ENCODE results near the gene BMP4. TPM values are rescaled to one million over a fixed set of nuclear protein-coding genes. Genes with fewer than 3 reads are reported as not detected.

Gene BMP4
- total and polyA plus RNA-seq, 2 of the 13 experiments (the other 11 are each of a cell fraction or from before 2014, with no cell fraction given): 56.4 to 169 TPM

DNA sequence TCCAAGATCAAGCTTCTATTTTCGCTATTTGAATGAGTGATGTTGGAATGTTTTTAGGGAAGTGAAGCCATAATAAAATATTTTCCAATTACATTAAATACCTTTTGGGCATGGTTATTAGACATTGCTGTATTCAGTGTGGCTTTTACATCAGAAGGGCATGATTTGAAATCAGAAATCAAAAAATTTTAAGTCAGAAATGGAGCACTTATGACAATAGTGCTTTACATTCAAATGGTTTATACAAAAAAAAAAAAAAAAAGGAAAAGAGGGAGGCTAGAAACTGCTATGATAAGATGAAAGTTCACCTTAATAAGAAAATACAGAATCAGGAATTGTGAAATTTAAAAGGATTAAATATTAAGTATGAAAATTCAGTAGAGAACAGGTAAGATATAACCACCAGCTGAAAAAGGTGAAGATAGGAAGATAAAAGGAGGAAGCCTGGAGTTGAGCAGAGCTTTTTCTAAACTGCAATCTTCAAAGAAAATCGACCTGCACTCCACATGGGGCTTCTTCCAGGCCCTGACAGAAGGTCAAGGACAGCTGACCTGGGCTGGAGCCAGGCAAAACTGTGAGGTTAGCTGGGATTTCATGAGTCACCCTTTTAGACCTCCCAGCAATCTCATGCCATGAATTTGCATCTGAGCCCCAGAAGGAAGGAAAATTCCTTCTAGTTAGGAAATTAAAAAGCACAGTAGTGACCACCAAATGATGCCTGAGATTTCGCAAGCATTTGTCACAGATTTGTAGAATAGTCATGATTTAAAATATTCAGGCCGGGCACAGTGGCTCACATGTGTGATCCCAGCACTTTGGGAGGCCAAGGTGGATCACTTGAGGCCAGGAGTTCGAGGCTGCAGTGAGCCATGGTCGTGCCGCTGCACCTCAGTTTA lies 23.4 kb upstream of the BMP4 start (continued):
- TF ChIP-seq, protein P1, sequence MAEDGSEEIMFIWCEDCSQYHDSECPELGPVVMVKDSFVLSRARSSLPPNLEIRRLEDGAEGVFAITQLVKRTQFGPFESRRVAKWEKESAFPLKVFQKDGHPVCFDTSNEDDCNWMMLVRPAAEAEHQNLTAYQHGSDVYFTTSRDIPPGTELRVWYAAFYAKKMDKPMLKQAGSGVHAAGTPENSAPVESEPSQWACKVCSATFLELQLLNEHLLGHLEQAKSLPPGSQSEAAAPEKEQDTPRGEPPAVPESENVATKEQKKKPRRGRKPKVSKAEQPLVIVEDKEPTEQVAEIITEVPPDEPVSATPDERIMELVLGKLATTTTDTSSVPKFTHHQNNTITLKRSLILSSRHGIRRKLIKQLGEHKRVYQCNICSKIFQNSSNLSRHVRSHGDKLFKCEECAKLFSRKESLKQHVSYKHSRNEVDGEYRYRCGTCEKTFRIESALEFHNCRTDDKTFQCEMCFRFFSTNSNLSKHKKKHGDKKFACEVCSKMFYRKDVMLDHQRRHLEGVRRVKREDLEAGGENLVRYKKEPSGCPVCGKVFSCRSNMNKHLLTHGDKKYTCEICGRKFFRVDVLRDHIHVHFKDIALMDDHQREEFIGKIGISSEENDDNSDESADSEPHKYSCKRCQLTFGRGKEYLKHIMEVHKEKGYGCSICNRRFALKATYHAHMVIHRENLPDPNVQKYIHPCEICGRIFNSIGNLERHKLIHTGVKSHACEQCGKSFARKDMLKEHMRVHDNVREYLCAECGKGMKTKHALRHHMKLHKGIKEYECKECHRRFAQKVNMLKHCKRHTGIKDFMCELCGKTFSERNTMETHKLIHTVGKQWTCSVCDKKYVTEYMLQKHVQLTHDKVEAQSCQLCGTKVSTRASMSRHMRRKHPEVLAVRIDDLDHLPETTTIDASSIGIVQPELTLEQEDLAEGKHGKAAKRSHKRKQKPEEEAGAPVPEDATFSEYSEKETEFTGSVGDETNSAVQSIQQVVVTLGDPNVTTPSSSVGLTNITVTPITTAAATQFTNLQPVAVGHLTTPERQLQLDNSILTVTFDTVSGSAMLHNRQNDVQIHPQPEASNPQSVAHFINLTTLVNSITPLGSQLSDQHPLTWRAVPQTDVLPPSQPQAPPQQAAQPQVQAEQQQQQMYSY (CRISPR knock-in tag; IDR thresholded peaks at IDR 0.05): no peak
- TF ChIP-seq GLI4 (CRISPR knock-in tag; IDR thresholded peaks at IDR 0.05; ENCODE audit: borderline replicate concordance): no peak
- peak; percentile 57 for TF ChIP-seq ZFX (CRISPR knock-in tag; IDR thresholded peaks at IDR 0.05; ENCODE audit: low read depth)
- 0 out of 2 replicates have a peak, but pooled peaks have one; percentile 24 for TF ChIP-seq ZNF792 (CRISPR knock-in tag; IDR thresholded peaks at IDR 0.05)
- no peak for TF ChIP-seq SMAD1 (CRISPR knock-in tag; IDR thresholded peaks at IDR 0.05; ENCODE audit: borderline replicate concordance, low read depth)
- TF ChIP-seq, protein P2, sequence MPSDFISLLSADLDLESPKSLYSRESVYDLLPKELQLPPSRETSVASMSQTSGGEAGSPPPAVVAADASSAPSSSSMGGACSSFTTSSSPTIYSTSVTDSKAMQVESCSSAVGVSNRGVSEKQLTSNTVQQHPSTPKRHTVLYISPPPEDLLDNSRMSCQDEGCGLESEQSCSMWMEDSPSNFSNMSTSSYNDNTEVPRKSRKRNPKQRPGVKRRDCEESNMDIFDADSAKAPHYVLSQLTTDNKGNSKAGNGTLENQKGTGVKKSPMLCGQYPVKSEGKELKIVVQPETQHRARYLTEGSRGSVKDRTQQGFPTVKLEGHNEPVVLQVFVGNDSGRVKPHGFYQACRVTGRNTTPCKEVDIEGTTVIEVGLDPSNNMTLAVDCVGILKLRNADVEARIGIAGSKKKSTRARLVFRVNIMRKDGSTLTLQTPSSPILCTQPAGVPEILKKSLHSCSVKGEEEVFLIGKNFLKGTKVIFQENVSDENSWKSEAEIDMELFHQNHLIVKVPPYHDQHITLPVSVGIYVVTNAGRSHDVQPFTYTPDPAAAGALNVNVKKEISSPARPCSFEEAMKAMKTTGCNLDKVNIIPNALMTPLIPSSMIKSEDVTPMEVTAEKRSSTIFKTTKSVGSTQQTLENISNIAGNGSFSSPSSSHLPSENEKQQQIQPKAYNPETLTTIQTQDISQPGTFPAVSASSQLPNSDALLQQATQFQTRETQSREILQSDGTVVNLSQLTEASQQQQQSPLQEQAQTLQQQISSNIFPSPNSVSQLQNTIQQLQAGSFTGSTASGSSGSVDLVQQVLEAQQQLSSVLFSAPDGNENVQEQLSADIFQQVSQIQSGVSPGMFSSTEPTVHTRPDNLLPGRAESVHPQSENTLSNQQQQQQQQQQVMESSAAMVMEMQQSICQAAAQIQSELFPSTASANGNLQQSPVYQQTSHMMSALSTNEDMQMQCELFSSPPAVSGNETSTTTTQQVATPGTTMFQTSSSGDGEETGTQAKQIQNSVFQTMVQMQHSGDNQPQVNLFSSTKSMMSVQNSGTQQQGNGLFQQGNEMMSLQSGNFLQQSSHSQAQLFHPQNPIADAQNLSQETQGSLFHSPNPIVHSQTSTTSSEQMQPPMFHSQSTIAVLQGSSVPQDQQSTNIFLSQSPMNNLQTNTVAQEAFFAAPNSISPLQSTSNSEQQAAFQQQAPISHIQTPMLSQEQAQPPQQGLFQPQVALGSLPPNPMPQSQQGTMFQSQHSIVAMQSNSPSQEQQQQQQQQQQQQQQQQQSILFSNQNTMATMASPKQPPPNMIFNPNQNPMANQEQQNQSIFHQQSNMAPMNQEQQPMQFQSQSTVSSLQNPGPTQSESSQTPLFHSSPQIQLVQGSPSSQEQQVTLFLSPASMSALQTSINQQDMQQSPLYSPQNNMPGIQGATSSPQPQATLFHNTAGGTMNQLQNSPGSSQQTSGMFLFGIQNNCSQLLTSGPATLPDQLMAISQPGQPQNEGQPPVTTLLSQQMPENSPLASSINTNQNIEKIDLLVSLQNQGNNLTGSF (CRISPR knock-in tag; IDR thresholded peaks at IDR 0.05): no peak
- no peak for TF ChIP-seq NRL (CRISPR knock-in tag; IDR thresholded peaks at IDR 0.05; ENCODE audit: borderline replicate concordance)
- no peak for TF ChIP-seq THYN1 (CRISPR knock-in tag; IDR thresholded peaks at IDR 0.05; ENCODE audit: borderline replicate concordance, low read depth)
- no peak for TF ChIP-seq ZBTB38 (CRISPR knock-in tag; IDR thresholded peaks at IDR 0.05)
- TF ChIP-seq ZFP62 (CRISPR knock-in tag; IDR thresholded peaks at IDR 0.05): no peak
- TF ChIP-seq ZSCAN25 (CRISPR knock-in tag; IDR thresholded peaks at IDR 0.05): no peak
- no peak for TF ChIP-seq FOXM1 (CRISPR knock-in tag; IDR thresholded peaks at IDR 0.05)
- TF ChIP-seq ZNF367 (CRISPR knock-in tag; IDR thresholded peaks at IDR 0.05; ENCODE audit: borderline replicate concordance): no peak
- no peak for TF ChIP-seq ZC3H4 (CRISPR knock-in tag; IDR thresholded peaks at IDR 0.05; ENCODE audit: borderline replicate concordance)
- TF ChIP-seq ZNF709 (CRISPR knock-in tag; IDR thresholded peaks at IDR 0.05): no peak
- TF ChIP-seq, protein P3, sequence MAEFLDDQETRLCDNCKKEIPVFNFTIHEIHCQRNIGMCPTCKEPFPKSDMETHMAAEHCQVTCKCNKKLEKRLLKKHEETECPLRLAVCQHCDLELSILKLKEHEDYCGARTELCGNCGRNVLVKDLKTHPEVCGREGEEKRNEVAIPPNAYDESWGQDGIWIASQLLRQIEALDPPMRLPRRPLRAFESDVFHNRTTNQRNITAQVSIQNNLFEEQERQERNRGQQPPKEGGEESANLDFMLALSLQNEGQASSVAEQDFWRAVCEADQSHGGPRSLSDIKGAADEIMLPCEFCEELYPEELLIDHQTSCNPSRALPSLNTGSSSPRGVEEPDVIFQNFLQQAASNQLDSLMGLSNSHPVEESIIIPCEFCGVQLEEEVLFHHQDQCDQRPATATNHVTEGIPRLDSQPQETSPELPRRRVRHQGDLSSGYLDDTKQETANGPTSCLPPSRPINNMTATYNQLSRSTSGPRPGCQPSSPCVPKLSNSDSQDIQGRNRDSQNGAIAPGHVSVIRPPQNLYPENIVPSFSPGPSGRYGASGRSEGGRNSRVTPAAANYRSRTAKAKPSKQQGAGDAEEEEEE (CRISPR knock-in tag; IDR thresholded peaks at IDR 0.05; ENCODE audit: borderline replicate concordance): no peak
- TF ChIP-seq, protein P4, sequence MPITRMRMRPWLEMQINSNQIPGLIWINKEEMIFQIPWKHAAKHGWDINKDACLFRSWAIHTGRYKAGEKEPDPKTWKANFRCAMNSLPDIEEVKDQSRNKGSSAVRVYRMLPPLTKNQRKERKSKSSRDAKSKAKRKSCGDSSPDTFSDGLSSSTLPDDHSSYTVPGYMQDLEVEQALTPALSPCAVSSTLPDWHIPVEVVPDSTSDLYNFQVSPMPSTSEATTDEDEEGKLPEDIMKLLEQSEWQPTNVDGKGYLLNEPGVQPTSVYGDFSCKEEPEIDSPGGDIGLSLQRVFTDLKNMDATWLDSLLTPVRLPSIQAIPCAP (CRISPR knock-in tag; IDR thresholded peaks at IDR 0.05; ENCODE audit: low read depth): no peak

All from HepG2 (cell line).